Measurements from ENCODE around the gene MUC13. TPM values are rescaled to one million over a fixed set of nuclear protein-coding genes. Genes with fewer than 3 reads are reported as not detected.

The MUC13 gene
- polyA plus RNA-seq, 1 donor from 2014 or later = not detected

- no peaks in the 10 kb centered on the region for H3K79me2 ChIP-seq (replicated peaks; ENCODE audit: insufficient read depth, low read length)
- no peak for TF ChIP-seq REST (IDR thresholded peaks at IDR 0.05; ENCODE audit: borderline replicate concordance)
- TF ChIP-seq RAD21 (conservative IDR thresholded peaks at IDR 0.05) = no peak
- TF ChIP-seq EP300 (conservative IDR thresholded peaks at IDR 0.05; ENCODE audit: poor library complexity, severe bottlenecking) = no peak
- TF ChIP-seq CTCF (IDR thresholded peaks at IDR 0.05; ENCODE audit: poor library complexity, severe bottlenecking) = no peak
- TF ChIP-seq MXI1 (conservative IDR thresholded peaks at IDR 0.05; ENCODE audit: poor library complexity, severe bottlenecking) = no peak
- TF ChIP-seq TAF1 (IDR thresholded peaks at IDR 0.05; ENCODE audit: low read depth) = no peak
- TF ChIP-seq EZH2 (IDR thresholded peaks at IDR 0.05; ENCODE audit: borderline replicate concordance, insufficient read depth, low read length, poor library complexity, severe bottlenecking) = no peak
- TF ChIP-seq POLR2AphosphoS5 (IDR thresholded peaks at IDR 0.05) = no peak
- TF ChIP-seq SMC3 (conservative IDR thresholded peaks at IDR 0.05; ENCODE audit: poor library complexity) = no peak
- no peaks in the 10 kb centered on the region for H4K20me1 ChIP-seq (ENCODE audit: insufficient read depth)
- H3K4me2 ChIP-seq (ENCODE audit: low read length) = no peak overlapping the region
- no peaks in the 10 kb centered on the region for H3K9me3 ChIP-seq (ENCODE audit: low read length)
- H3K36me3 ChIP-seq (ENCODE audit: insufficient read depth, low read length) = no peaks in the 10 kb centered on the region
- H3K9ac ChIP-seq (ENCODE audit: low read length) = no peak overlapping the region
- H3K27ac ChIP-seq (ENCODE audit: low read length) = no peak overlapping the region
- H3F3A ChIP-seq (ENCODE audit: insufficient read depth, low read length, poor library complexity, severe bottlenecking) = no peaks in the 10 kb centered on the region
- H3K4me3 ChIP-seq (ENCODE audit: low read length) = no peak overlapping the region
- H3K27me3 ChIP-seq (ENCODE audit: insufficient read depth, low read depth, low read length) = no peaks in the 10 kb centered on the region
- H2AFZ ChIP-seq (ENCODE audit: low read depth, low read length) = no peak overlapping the region
- no peaks in the 10 kb centered on the region for H3K9me2 ChIP-seq (ENCODE audit: insufficient read depth, low read length)
These were observed 17.1 kb upstream of the MUC13 start for GRCh38 chr3:124951511-124952281.

GRCh38 chr3:124950026-124950425 lies 15.5 kb upstream of the MUC13 start:
- no peak overlapping the region for H3K4me2 ChIP-seq (ENCODE audit: low read length)
- no peaks in the 10 kb centered on the region for H3K9me3 ChIP-seq (ENCODE audit: low read length)
- TF ChIP-seq RAD21 (conservative IDR thresholded peaks at IDR 0.05) (no peak), SMC3 (conservative IDR thresholded peaks at IDR 0.05; ENCODE audit: poor library complexity) (no peak), EZH2 (IDR thresholded peaks at IDR 0.05; ENCODE audit: borderline replicate concordance, insufficient read depth, low read length, poor library complexity, severe bottlenecking) (no peak), CTCF (IDR thresholded peaks at IDR 0.05; ENCODE audit: poor library complexity, severe bottlenecking) (no peak), TAF1 (IDR thresholded peaks at IDR 0.05; ENCODE audit: low read depth) (no peak), EP300 (conservative IDR thresholded peaks at IDR 0.05; ENCODE audit: poor library complexity, severe bottlenecking) (no peak), REST (IDR thresholded peaks at IDR 0.05; ENCODE audit: borderline replicate concordance) (no peak), POLR2AphosphoS5 (IDR thresholded peaks at IDR 0.05) (no peak), MXI1 (conservative IDR thresholded peaks at IDR 0.05; ENCODE audit: poor library complexity, severe bottlenecking) (no peak)
- H2AFZ ChIP-seq (ENCODE audit: low read depth, low read length) = no peak overlapping the region
- H3K9me2 ChIP-seq (ENCODE audit: insufficient read depth, low read length) = no peaks in the 10 kb centered on the region
- H3F3A ChIP-seq (ENCODE audit: insufficient read depth, low read length, poor library complexity, severe bottlenecking) = no peaks in the 10 kb centered on the region
- H3K27ac ChIP-seq (ENCODE audit: low read length) = no peak overlapping the region
- H4K20me1 ChIP-seq (ENCODE audit: insufficient read depth) = no peaks in the 10 kb centered on the region
- H3K4me3 ChIP-seq (ENCODE audit: low read length) = no peak overlapping the region
- H3K79me2 ChIP-seq (replicated peaks; ENCODE audit: insufficient read depth, low read length) = no peaks in the 10 kb centered on the region
- H3K36me3 ChIP-seq (ENCODE audit: insufficient read depth, low read length) = no peaks in the 10 kb centered on the region
- H3K27me3 ChIP-seq (ENCODE audit: insufficient read depth, low read depth, low read length) = no peaks in the 10 kb centered on the region
- H3K9ac ChIP-seq (ENCODE audit: low read length) = no peak overlapping the region

All from neural cell (in vitro differentiated cells).